ENCODE measurements around the gene SLC35F1. TPM values are rescaled to one million over a fixed set of nuclear protein-coding genes. Genes with fewer than 3 reads are reported as not detected.

SLC35F1 gene
- polyA plus RNA-seq, 1 donor from 2014 or later, result 35.1 TPM

DNA sequence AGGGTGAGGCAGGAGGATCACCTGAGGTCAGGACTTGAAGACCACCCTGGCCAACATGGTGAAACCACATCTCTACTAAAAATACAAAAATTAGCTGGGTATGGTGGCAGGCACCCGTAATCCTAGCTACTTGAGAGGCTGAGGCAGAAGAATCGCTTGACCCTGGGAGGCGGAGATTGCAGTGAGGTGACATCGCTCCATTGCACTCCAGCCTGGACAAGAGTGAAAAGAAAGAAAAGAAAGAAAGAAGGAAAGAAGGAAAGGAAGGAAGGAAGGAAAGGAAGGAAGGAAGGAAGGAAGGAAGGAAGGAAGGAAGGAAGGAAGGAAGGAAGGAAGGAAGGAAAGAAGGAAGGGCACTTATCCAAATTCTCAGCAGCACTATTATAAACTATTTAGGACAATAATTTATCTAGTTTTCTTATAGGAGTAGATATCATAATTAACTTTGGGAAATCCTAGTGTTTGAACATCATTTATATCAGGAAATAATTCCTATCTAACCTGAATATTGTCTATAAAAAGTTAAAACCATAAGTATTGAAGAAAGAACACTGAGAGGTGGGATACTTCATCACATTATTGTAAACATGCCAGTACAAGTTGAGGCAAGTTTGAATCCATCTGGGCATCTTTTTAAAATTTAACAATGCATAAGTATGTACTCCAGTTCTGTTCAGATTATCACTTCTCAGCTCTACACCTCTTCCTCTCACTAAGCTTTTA lies 305.5 kb downstream of the SLC35F1 start:
- TF ChIP-seq TAF1 (IDR thresholded peaks at IDR 0.05; ENCODE audit: low read depth) (no peak), EP300 (conservative IDR thresholded peaks at IDR 0.05; ENCODE audit: poor library complexity, severe bottlenecking) (no peak), RAD21 (conservative IDR thresholded peaks at IDR 0.05) (no peak), POLR2AphosphoS5 (IDR thresholded peaks at IDR 0.05) (no peak), MXI1 (conservative IDR thresholded peaks at IDR 0.05; ENCODE audit: poor library complexity, severe bottlenecking) (no peak), EZH2 (IDR thresholded peaks at IDR 0.05; ENCODE audit: borderline replicate concordance, insufficient read depth, low read length, poor library complexity, severe bottlenecking) (no peak), SMC3 (conservative IDR thresholded peaks at IDR 0.05; ENCODE audit: poor library complexity) (no peak)
- TF ChIP-seq, protein P1, sequence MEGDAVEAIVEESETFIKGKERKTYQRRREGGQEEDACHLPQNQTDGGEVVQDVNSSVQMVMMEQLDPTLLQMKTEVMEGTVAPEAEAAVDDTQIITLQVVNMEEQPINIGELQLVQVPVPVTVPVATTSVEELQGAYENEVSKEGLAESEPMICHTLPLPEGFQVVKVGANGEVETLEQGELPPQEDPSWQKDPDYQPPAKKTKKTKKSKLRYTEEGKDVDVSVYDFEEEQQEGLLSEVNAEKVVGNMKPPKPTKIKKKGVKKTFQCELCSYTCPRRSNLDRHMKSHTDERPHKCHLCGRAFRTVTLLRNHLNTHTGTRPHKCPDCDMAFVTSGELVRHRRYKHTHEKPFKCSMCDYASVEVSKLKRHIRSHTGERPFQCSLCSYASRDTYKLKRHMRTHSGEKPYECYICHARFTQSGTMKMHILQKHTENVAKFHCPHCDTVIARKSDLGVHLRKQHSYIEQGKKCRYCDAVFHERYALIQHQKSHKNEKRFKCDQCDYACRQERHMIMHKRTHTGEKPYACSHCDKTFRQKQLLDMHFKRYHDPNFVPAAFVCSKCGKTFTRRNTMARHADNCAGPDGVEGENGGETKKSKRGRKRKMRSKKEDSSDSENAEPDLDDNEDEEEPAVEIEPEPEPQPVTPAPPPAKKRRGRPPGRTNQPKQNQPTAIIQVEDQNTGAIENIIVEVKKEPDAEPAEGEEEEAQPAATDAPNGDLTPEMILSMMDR (IDR thresholded peaks at IDR 0.05; ENCODE audit: poor library complexity, severe bottlenecking), result no peak
- TF ChIP-seq, protein P2, sequence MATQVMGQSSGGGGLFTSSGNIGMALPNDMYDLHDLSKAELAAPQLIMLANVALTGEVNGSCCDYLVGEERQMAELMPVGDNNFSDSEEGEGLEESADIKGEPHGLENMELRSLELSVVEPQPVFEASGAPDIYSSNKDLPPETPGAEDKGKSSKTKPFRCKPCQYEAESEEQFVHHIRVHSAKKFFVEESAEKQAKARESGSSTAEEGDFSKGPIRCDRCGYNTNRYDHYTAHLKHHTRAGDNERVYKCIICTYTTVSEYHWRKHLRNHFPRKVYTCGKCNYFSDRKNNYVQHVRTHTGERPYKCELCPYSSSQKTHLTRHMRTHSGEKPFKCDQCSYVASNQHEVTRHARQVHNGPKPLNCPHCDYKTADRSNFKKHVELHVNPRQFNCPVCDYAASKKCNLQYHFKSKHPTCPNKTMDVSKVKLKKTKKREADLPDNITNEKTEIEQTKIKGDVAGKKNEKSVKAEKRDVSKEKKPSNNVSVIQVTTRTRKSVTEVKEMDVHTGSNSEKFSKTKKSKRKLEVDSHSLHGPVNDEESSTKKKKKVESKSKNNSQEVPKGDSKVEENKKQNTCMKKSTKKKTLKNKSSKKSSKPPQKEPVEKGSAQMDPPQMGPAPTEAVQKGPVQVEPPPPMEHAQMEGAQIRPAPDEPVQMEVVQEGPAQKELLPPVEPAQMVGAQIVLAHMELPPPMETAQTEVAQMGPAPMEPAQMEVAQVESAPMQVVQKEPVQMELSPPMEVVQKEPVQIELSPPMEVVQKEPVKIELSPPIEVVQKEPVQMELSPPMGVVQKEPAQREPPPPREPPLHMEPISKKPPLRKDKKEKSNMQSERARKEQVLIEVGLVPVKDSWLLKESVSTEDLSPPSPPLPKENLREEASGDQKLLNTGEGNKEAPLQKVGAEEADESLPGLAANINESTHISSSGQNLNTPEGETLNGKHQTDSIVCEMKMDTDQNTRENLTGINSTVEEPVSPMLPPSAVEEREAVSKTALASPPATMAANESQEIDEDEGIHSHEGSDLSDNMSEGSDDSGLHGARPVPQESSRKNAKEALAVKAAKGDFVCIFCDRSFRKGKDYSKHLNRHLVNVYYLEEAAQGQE (IDR thresholded peaks at IDR 0.05; ENCODE audit: borderline replicate concordance), result no peak
- no peak overlapping the region for H3K27ac ChIP-seq (ENCODE audit: low read length)
- no peaks in the 10 kb centered on the region for H3K36me3 ChIP-seq (ENCODE audit: insufficient read depth, low read length)
- H3K27me3 ChIP-seq (ENCODE audit: insufficient read depth, low read depth, low read length), result no peaks in the 10 kb centered on the region
- H3K4me3 ChIP-seq (ENCODE audit: low read length), result no peak overlapping the region
- no peaks in the 10 kb centered on the region for H3F3A ChIP-seq (ENCODE audit: insufficient read depth, low read length, poor library complexity, severe bottlenecking)
- no peaks in the 10 kb centered on the region for H3K9me3 ChIP-seq (ENCODE audit: low read length)
- no peak overlapping the region for H3K4me2 ChIP-seq (ENCODE audit: low read length)
- H4K20me1 ChIP-seq (ENCODE audit: insufficient read depth), result no peaks in the 10 kb centered on the region
- no peaks in the 10 kb centered on the region for H3K9me2 ChIP-seq (ENCODE audit: insufficient read depth, low read length)
- no peak overlapping the region for H3K9ac ChIP-seq (ENCODE audit: low read length)
- H3K79me2 ChIP-seq (replicated peaks; ENCODE audit: insufficient read depth, low read length), result no peaks in the 10 kb centered on the region
- no peak overlapping the region for H2AFZ ChIP-seq (ENCODE audit: low read depth, low read length)

DNA sequence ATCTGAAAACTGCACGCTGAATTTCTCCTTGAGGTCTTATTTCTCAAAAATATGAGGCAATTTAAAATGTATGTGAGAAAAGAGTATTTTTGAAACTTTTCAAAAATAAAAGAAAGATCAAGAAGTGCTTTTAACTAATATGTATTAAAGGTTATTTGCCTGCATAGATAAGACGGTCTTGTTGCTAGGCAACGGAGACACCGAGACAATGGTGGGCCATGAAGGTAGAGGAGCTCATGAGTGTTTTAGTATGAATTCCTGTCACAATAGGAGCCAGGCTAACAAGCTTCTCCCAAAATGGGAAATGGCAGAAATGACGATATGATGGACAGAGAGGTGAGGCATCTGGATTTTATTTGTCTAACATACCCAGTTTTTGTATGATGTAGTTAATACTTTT lies 308.2 kb downstream of the SLC35F1 start:
- Histone ChIP-seq H3K27ac (ENCODE audit: low read length) (no peak overlapping the region), H3K9me2 (ENCODE audit: insufficient read depth, low read length) (no peaks in the 10 kb centered on the region), H3K79me2 (replicated peaks; ENCODE audit: insufficient read depth, low read length) (no peaks in the 10 kb centered on the region), H3F3A (ENCODE audit: insufficient read depth, low read length, poor library complexity, severe bottlenecking) (no peaks in the 10 kb centered on the region), H3K4me3 (ENCODE audit: low read length) (no peak overlapping the region), H3K9ac (ENCODE audit: low read length) (no peak overlapping the region), H3K27me3 (ENCODE audit: insufficient read depth, low read depth, low read length) (no peaks in the 10 kb centered on the region), H3K4me2 (ENCODE audit: low read length) (no peak overlapping the region), H3K9me3 (ENCODE audit: low read length) (no peaks in the 10 kb centered on the region), H3K36me3 (ENCODE audit: insufficient read depth, low read length) (no peaks in the 10 kb centered on the region), H2AFZ (ENCODE audit: low read depth, low read length) (no peak overlapping the region), H4K20me1 (ENCODE audit: insufficient read depth) (no peaks in the 10 kb centered on the region)
- TF ChIP-seq, protein P1 (IDR thresholded peaks at IDR 0.05; ENCODE audit: poor library complexity, severe bottlenecking), result no peak
- TF ChIP-seq, protein P2 (IDR thresholded peaks at IDR 0.05; ENCODE audit: borderline replicate concordance), result no peak
- TF ChIP-seq MXI1 (conservative IDR thresholded peaks at IDR 0.05; ENCODE audit: poor library complexity, severe bottlenecking), result no peak
- no peak for TF ChIP-seq EZH2 (IDR thresholded peaks at IDR 0.05; ENCODE audit: borderline replicate concordance, insufficient read depth, low read length, poor library complexity, severe bottlenecking)
- no peak for TF ChIP-seq TAF1 (IDR thresholded peaks at IDR 0.05; ENCODE audit: low read depth)
- TF ChIP-seq POLR2AphosphoS5 (IDR thresholded peaks at IDR 0.05), result no peak
- TF ChIP-seq RAD21 (conservative IDR thresholded peaks at IDR 0.05), result no peak
- no peak for TF ChIP-seq EP300 (conservative IDR thresholded peaks at IDR 0.05; ENCODE audit: poor library complexity, severe bottlenecking)
- TF ChIP-seq SMC3 (conservative IDR thresholded peaks at IDR 0.05; ENCODE audit: poor library complexity), result no peak

All from neural cell (in vitro differentiated cells).